ENCODE data around the gene KPNA1. TPM values are rescaled to one million over a fixed set of nuclear protein-coding genes. Genes with fewer than 3 reads are reported as not detected.
A peak's percentile ranks its signal among the peaks of the same experiment; 100 is the strongest.

Gene KPNA1
- total RNA-seq (2014; rRNA removed) (64.3 and 76.7 TPM in 2 replicates), Bru-seq, nascent RNA (percentile 95 among the genes with signal in this experiment), BruChase-seq, experiment 1, labeled RNA remaining after a 6-hour chase (percentile 91 among the genes with signal in this experiment), BruChase-seq, experiment 2, labeled RNA remaining after a 2-hour chase (percentile 92 among the genes with signal in this experiment)
- long read RNA-seq, full-length matches to known transcripts: 167 of 224 reads
- long read RNA-seq, partial matches to known transcripts: 20 of 224 reads
- long read RNA-seq, other reads (novel, unspliced or antisense): 37 of 224 reads

DNA sequence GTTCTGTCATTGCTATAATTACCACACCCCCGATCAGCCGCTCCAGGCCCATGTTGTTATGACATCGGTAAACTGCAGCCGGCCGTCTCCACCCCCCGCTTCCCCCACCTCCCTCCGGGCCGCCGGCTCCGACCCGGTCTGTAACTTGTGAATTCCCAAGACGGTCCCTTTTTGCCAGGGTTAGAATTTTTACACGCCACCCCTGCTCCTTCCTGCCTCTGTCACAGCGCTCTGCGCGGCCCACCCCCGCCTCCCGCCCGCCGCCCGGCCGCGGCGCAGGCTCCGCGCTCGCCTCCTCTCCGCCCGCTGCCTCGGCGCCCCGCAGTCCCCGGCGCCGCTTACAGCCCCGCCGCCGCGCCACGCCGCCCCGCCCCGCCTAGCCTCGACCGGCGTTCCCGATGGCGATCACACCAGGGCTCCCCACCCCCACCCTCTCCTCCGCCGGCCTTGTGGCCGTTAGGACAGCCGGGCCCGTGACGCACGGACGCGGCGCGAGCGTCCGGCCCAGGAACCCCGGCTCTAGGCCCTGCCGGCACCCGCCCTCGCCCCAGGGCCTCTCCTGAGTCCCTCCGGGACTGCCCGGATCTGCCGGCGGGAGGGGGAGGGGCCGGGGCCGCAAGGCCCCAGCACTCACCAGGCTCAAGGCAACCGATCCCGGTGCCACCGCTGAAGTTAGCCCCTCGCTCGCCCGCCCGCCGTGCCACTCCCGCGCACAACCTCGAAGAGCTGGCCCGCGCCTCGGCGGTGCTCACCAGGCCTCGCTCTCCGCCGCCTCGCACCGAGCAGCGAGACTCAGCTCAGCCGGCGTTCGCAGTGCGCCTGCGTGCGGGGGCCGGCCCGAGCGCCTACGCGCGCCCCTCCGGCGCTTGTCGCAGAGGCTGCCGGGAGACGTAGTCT is at the start of gene KPNA1:
KPNA1 (minus strand) TSS at position 817 of the 897 bp plus-strand sequence. CDS start 18,374 bp downstream, outside the sequence.
- peak within 1 kb of the TSS; percentile 90 for H2AFZ ChIP-seq (ENCODE audit: low read length)
- no peak for TF ChIP-seq CTCF (conservative IDR thresholded peaks at IDR 0.05; ENCODE audit: low read depth, low read length)
- no peak for TF ChIP-seq EZH2phosphoT487 (IDR thresholded peaks at IDR 0.05; ENCODE audit: borderline replicate concordance, low read length)
- TF ChIP-seq EZH2 (IDR thresholded peaks at IDR 0.05; ENCODE audit: low read length, unreplicated experiment): no peak
- peaks cover 20% of the 10 kb centered on the region for H3K4me1 ChIP-seq (ENCODE audit: insufficient read depth, low read length)
- no peaks in the 10 kb centered on the region for H3K9me3 ChIP-seq (ENCODE audit: low read length)
- H3F3A ChIP-seq (ENCODE audit: low read length, unreplicated experiment): no peaks in the 10 kb centered on the region
- BruUV-seq (replicated peaks): no TSS peak
- H3K79me2 ChIP-seq (ENCODE audit: low read length): peaks cover 48% of the 10 kb centered on the region
- H3K27me3 ChIP-seq (ENCODE audit: low read length): no peaks in the 10 kb centered on the region
- ChIA-PET CTCF (interaction anchor here (0.6 kb wide), 1 partner anchor 54 kb away, joined by 4 read pairs; no protein-coding TSS in a partner anchor), POLR2A (ENCODE audit: unreplicated experiment) (interaction anchor here (0.6 kb wide), 3 partner anchors 19 to 231 kb away, joined by 3 to 11 read pairs (median 4); no protein-coding TSS in a partner anchor)
- DNase-seq (peak; percentile 96), ATAC-seq (peak; percentile 91)
- peak within 1 kb of the TSS; percentile 93 for H3K9ac ChIP-seq (ENCODE audit: low read length)
- H4K20me1 ChIP-seq (ENCODE audit: low read length): peaks cover 44% of the 10 kb centered on the region
- peak within 1 kb of the TSS; percentile 83 for H3K4me2 ChIP-seq (ENCODE audit: low read length)
- intact Hi-C loops (cut with micrococcal nuclease): loop anchor here (2.0 to 5.0 kb wide), 2 partner anchors 46 to 52 kb away; no protein-coding TSS in a partner anchor
- H3K9me2 ChIP-seq (replicated peaks; ENCODE audit: low read length): no peaks in the 10 kb centered on the region
- H3K36me3 ChIP-seq (ENCODE audit: low read depth, low read length): no peaks in the 10 kb centered on the region
- peak within 1 kb of the TSS; percentile 87 for H3K27ac ChIP-seq (ENCODE audit: low read length)
- peak within 1 kb of the TSS; percentile 71 for H3K4me3 ChIP-seq (ENCODE audit: low read length)

- Histone ChIP-seq H3K9ac (ENCODE audit: low read length) (peak within 1 kb of the TSS; percentile 90), H3K79me2 (ENCODE audit: low read length) (peaks cover 24% of the 10 kb centered on the region), H3K27ac (ENCODE audit: low read length) (peak within 1 kb of the TSS; percentile 81), H3K4me2 (ENCODE audit: low read length) (peak within 1 kb of the TSS; percentile 92), H2AFZ (ENCODE audit: low read length) (peak within 1 kb of the TSS; percentile 89), H3K36me3 (ENCODE audit: low read depth, low read length) (0 out of 2 replicates have a peak, but pooled peaks cover 6% of the 10 kb centered on the region), H3K4me3 (ENCODE audit: low read length) (peak within 1 kb of the TSS; percentile 81), H3K4me1 (ENCODE audit: insufficient read depth, low read length) (peaks cover 20% of the 10 kb centered on the region), H3K27me3 (ENCODE audit: low read length) (no peaks in the 10 kb centered on the region), H3F3A (ENCODE audit: low read length, unreplicated experiment) (no peaks in the 10 kb centered on the region), H4K20me1 (ENCODE audit: low read length) (no peaks in the 10 kb centered on the region), H3K9me3 (ENCODE audit: low read length) (no peaks in the 10 kb centered on the region), H3K9me2 (replicated peaks; ENCODE audit: low read length) (no peaks in the 10 kb centered on the region)
- ChIA-PET POLR2A (ENCODE audit: unreplicated experiment) (interaction anchor here (0.5 to 0.7 kb wide), 2 partner anchors 42 to 46 kb away, joined by 3 to 4 read pairs; no protein-coding TSS in a partner anchor), CTCF (interaction anchor here (0.9 kb wide), 1 partner anchor 115 kb away, joined by 3 read pairs; no protein-coding TSS in a partner anchor)
- DNase-seq: peak; percentile 83
- TF ChIP-seq EZH2 (IDR thresholded peaks at IDR 0.05; ENCODE audit: low read length, unreplicated experiment): no peak
- intact Hi-C loops (cut with micrococcal nuclease): loop anchor here (1.0 to 5.0 kb wide), 2 partner anchors 115 to 228 kb away; partner anchors contain the start of gene HSPBAP1
- ATAC-seq: peak; percentile 89
- no TSS peak for BruUV-seq (replicated peaks)
Measured at GRCh38 chr3:122564155-122564912, 49.6 kb upstream of the KPNA1 start, which contains the start of the genes DTX3L and PARP9. Gene DTX3L, plus strand, starts transcription at chr3:122564338. Its CDS starts 89 bp downstream, at chr3:122564427. Gene PARP9, minus strand, starts transcription at chr3:122564300. Its CDS starts 4,680 bp downstream, at chr3:122559620.

All from PC-3 (cell line).